Endodermal cell (in vitro differentiated cells): ENCODE results near the gene TTC28. TPM values are rescaled to one million over a fixed set of nuclear protein-coding genes. Genes with fewer than 3 reads are reported as not detected.

Source experiments
- DNase-seq: peaks from one replicate; pipeline ENCODE4 v3.0.0-alpha.2; 2017
- H3K27ac ChIP-seq: 2 replicates; pipeline ENCODE4 v1.5.1; 2013; ENCODE audit warnings: mild to moderate bottlenecking, low read depth, low read length, moderate library complexity
- H3K27me3 ChIP-seq: 2 replicates; pipeline ENCODE4 v1.6.1; 2013; ENCODE audit warnings: mild to moderate bottlenecking, low read length, moderate library complexity; ENCODE audit not compliant: insufficient read depth, control insufficient read depth, poor library complexity, severe bottlenecking
- H3K36me3 ChIP-seq: 2 replicates; pipeline ENCODE4 v1.7.0; 2013; ENCODE audit warnings: mild to moderate bottlenecking, low read length, moderate library complexity; ENCODE audit not compliant: control insufficient read depth, insufficient read depth
- H3K4me1 ChIP-seq: one replicate; pipeline ENCODE4 v1.7.0; 2013; ENCODE audit warnings: low read length; ENCODE audit not compliant: control insufficient read depth, insufficient read depth
- H3K4me3 ChIP-seq: 2 replicates; pipeline ENCODE4 v1.5.1; 2013; ENCODE audit warnings: mild to moderate bottlenecking, low read length, moderate library complexity
- H3K9ac ChIP-seq: 2 replicates; pipeline ENCODE4 v1.6.1; 2013; ENCODE audit warnings: mild to moderate bottlenecking, low read length, moderate library complexity; ENCODE audit not compliant: poor library complexity, severe bottlenecking; ENCODE audit errors: extremely low read depth
- H3K9me3 ChIP-seq: 2 replicates; pipeline ENCODE4 v1.6.1; 2013; ENCODE audit warnings: mild to moderate bottlenecking, low read length, moderate library complexity; ENCODE audit not compliant: control insufficient read depth
- H3K27ac Mint-ChIP-seq: 2 replicates; pipeline ENCODE4 v1.8.0; 2020; ENCODE audit warnings: mixed read lengths
- H3K27me3 Mint-ChIP-seq: 2 replicates; pipeline ENCODE4 v1.8.0; 2021; ENCODE audit warnings: mild to moderate bottlenecking, mixed read lengths; ENCODE audit not compliant: insufficient read depth
- H3K36me3 Mint-ChIP-seq: 2 replicates; pipeline ENCODE4 v1.8.0; 2020; ENCODE audit warnings: low read depth, mixed read lengths
- H3K4me1 Mint-ChIP-seq: 2 replicates; pipeline ENCODE4 v1.8.0; 2020; ENCODE audit warnings: mixed read lengths
- H3K4me3 Mint-ChIP-seq: 2 replicates; pipeline ENCODE4 v1.8.0; 2020; ENCODE audit warnings: mild to moderate bottlenecking, moderate library complexity, mixed read lengths
- H3K9me3 Mint-ChIP-seq: 2 replicates; pipeline ENCODE4 v1.8.0; 2020; ENCODE audit warnings: mild to moderate bottlenecking, mixed read lengths
- CTCF ChIP-seq: fragments of 200-600 bp; sonication (generic); conservative IDR thresholded peaks from 2 replicates; pipeline ENCODE4 v1.5.0; 2021; ENCODE audit warnings: antibody characterized with exemption, mild to moderate bottlenecking
- WGBS, 2 experiments: methylation state at CpG; one replicate each; pipeline versions ENCODE4 v1.1.5 to v1.1.7; 2013; ENCODE audit warnings: missing lambda C conversion rate in 2 of 2, mixed read lengths in 1 of 2; ENCODE audit not compliant: insufficient coverage in 1 of 2, insufficient read length in 1 of 2; 5-methylcytosine and 5-hydroxymethylcytosine counted together
- total RNA-seq, 2 donors: library from RNA; stranded (reverse); fragmentation: NEBNext Ultra II Directional in 1 of 2; extraction: Animal tissue kit (Norgen Biotek cat#: 25700) in 1 of 2; gene quantifications; 2 replicates in 1 of 2; 3 replicates in 1 of 2; pipeline ENCODE4 v1.2.1, GENCODE V29; 2021

The TTC28 gene
- total RNA-seq, 2 donors from 2014 or later, result 28.6 to 34.0 TPM

DNA sequence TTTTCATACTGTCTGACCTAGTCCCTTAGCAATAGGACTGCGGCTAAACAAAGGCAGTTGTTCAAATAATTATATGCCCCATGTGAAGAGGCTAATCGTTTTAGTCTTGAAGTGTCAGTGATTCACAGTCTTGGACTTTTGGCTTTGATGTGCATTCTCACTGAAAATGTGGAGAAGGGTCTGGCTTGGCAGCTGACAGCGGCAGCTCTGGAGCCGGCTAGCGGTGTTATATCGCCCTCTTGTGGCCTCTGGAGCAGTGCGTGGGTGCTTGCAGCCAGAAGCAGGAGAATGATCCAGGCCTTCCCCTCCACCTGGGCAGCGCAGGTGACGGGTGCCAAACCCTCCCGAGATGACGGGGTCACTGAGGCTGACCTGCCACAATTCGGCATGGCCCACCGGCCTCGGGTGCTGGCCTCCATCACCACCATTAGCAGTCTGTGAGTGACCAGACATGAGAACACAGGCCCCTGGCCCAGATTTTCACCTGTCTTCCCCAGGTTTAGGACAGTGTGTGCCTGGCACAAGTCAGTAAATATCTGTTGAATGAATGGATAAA is 670.3 kb downstream of the TTC28 start:
- Histone ChIP-seq H3K4me3 (no peak overlapping the region), H3K27me3 (no peaks in the 10 kb centered on the region), H3K36me3 (no peaks in the 10 kb centered on the region), H3K4me1 (no peaks in the 10 kb centered on the region), H3K27ac (no peak overlapping the region), H3K9ac (no peak overlapping the region), H3K9me3 (no peaks in the 10 kb centered on the region)
- Mint-ChIP-seq H3K9me3 (no peaks in the 10 kb centered on the region), H3K27me3 (no peaks in the 10 kb centered on the region), H3K27ac (no peak overlapping the region), H3K36me3 (no peaks in the 10 kb centered on the region), H3K4me1 (peaks cover 5% of the 10 kb centered on the region), H3K4me3 (no peak overlapping the region)
- DNase-seq, result peak; percentile 93
- WGBS, 2 experiments, result 8 to 20% methylated on average over 4 to 14 of the region's 14 CpGs
- TF ChIP-seq CTCF, result peak; percentile 98

DNA sequence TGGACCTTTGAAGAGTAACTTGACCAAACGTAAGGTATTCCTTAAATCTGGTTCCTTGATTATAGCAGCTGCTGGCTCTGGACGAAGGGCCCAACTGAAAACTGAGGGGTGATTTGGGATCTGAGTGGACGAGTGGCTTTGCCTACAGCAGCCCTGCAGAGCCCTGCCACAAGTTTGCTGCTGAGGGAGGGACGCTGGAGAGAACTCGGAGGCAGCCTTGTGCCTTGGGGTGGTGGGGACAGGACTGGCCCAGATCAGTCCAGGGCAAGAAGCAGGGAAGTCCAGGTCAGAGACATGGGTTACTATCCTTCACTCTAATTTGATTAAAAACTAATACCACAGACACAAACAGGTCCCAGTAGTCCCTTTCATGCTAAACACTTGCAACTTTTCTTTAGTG is 671.0 kb downstream of the TTC28 start:
- DNase-seq, result no peak
- 81 to 89% methylated on average over 5 of the region's 5 CpGs for WGBS, 2 experiments
- H3K27me3 Mint-ChIP-seq, result no peaks in the 10 kb centered on the region

DNA sequence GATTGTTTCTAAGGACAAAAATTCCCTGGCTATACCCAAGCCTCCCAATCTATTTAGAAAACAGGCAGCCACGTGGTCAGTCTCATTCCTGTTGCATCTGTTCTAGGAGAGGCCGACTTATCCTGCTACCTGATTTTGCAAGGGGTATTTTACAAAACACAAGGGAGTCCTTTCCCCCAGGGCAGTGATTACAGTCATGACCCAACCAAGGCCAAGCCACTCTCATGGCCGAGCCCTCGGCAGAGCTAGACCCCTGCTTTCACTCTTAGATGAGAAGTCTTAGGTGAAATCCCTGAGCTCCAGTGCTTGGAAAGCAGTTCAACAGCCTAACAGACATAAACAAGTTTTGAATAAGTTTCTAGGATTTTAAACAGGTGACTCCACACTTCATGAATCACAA is 671.6 kb downstream of the TTC28 start:
- Histone ChIP-seq H3K4me3 (no peak overlapping the region), H3K4me1 (no peaks in the 10 kb centered on the region), H3K27ac (no peak overlapping the region), H3K36me3 (no peaks in the 10 kb centered on the region), H3K27me3 (no peaks in the 10 kb centered on the region), H3K9me3 (no peaks in the 10 kb centered on the region), H3K9ac (no peak overlapping the region)
- TF ChIP-seq CTCF, result no peak
- H3K27me3 Mint-ChIP-seq, result no peaks in the 10 kb centered on the region
- no peaks in the 10 kb centered on the region for H3K9me3 Mint-ChIP-seq
- peaks cover 5% of the 10 kb centered on the region for H3K4me1 Mint-ChIP-seq
- no peak overlapping the region for H3K4me3 Mint-ChIP-seq
- WGBS, 2 experiments, result 71 to 92% methylated on average over 2 to 4 of the region's 4 CpGs
- no peak for DNase-seq
- no peaks in the 10 kb centered on the region for H3K36me3 Mint-ChIP-seq
- H3K27ac Mint-ChIP-seq, result no peak overlapping the region

More for the DNA sequence above, 671.0 kb downstream of the TTC28 start:
- Mint-ChIP-seq H3K4me3 (no peak overlapping the region), H3K9me3 (no peaks in the 10 kb centered on the region), H3K36me3 (no peaks in the 10 kb centered on the region), H3K27ac (no peak overlapping the region), H3K4me1 (peaks cover 5% of the 10 kb centered on the region)
- Histone ChIP-seq H3K27me3 (no peaks in the 10 kb centered on the region), H3K36me3 (no peaks in the 10 kb centered on the region), H3K27ac (no peak overlapping the region), H3K4me3 (no peak overlapping the region), H3K9ac (no peak overlapping the region), H3K9me3 (no peaks in the 10 kb centered on the region), H3K4me1 (no peaks in the 10 kb centered on the region)
- no peak for TF ChIP-seq CTCF
